ENCODE data around the gene IL9R.

GRCh38 chrX:155954793-155955192 is 42.7 kb upstream of the IL9R start:
- no peak for TF ChIP-seq CTCF (conservative IDR thresholded peaks at IDR 0.05; ENCODE audit: low read depth, low read length)
- no peak for TF ChIP-seq EZH2 (IDR thresholded peaks at IDR 0.05; ENCODE audit: low read length, unreplicated experiment)

All from PC-3 (cell line).